IMR-90 (cell line): ENCODE data around the gene PRSS21. TPM values are rescaled to one million over a fixed set of nuclear protein-coding genes. Genes with fewer than 3 reads are reported as not detected.

Experiments used
- ATAC-seq: fragments of 200-7000 bp; cut with Tn5 transposase; 2 replicates; pipeline ENCODE4 v1.9.1; 2020; ENCODE audit warnings: low read depth, mild to moderate bottlenecking, moderate library complexity
- BruUV-seq: library from RNA; stranded (reverse); fragments of 400-500 nt; replicated peaks from 2 replicates; lab custom pipeline; 2021; lab: Mats Ljungman, UMichigan
- CTCF ChIA-PET: fragments of 300-600 bp; formaldehyde crosslinking; extraction: SDS; loops from one replicate; lab custom pipeline; 2021; ENCODE audit warnings: antibody characterized with exemption; lab: Yijun Ruan, JAX
- POLR2A ChIA-PET: fragments of 300-600 bp; sonication (Branson Sonifier 250); formaldehyde crosslinking; loops from one replicate; lab custom pipeline; 2022; ENCODE audit warnings: antibody characterized with exemption; ENCODE audit not compliant: unreplicated experiment; lab: Charles Lee
- DNase-seq: peaks from one replicate; pipeline ENCODE4 v3.0.0; 2013
- H2AFZ ChIP-seq: replicated peaks from 2 replicates; pipeline ENCODE3; 2013; ENCODE audit warnings: low read length, mild to moderate bottlenecking; ENCODE audit not compliant: poor library complexity
- H2AK5ac ChIP-seq: 2 replicates; pipeline ENCODE4 v1.6.1; 2013; ENCODE audit warnings: low read depth, low read length, inconsistent platforms
- H2AK9ac ChIP-seq: replicated peaks from 2 replicates; pipeline ENCODE3; 2013; ENCODE audit warnings: mild to moderate bottlenecking, low read depth, low read length, moderate library complexity; ENCODE audit not compliant: poor library complexity
- H2BK120ac ChIP-seq: 2 replicates; pipeline ENCODE4 v1.6.1; 2013; ENCODE audit warnings: low read depth, low read length, inconsistent platforms
- H2BK15ac ChIP-seq: 3 replicates; pipeline ENCODE4 v1.6.1; 2013; ENCODE audit warnings: low read depth, low read length, inconsistent platforms
- H2BK20ac ChIP-seq: 2 replicates; pipeline ENCODE4 v1.6.1; 2013; ENCODE audit warnings: low read depth, mild to moderate bottlenecking, inconsistent platforms, low read length, moderate library complexity
- H2BK5ac ChIP-seq: 2 replicates; pipeline ENCODE4 v1.6.1; 2013; ENCODE audit warnings: mild to moderate bottlenecking, low read depth, low read length, inconsistent platforms; ENCODE audit not compliant: poor library complexity, severe bottlenecking
- H3K14ac ChIP-seq: replicated peaks from 2 replicates; pipeline ENCODE4 v1.6.1; 2013; ENCODE audit warnings: low read depth, low read length, inconsistent platforms
- H3K18ac ChIP-seq: 2 replicates; pipeline ENCODE4 v1.6.1; 2013; ENCODE audit warnings: low read depth, low read length, control low read depth
- H3K23ac ChIP-seq: 2 replicates; pipeline ENCODE4 v1.6.1; 2013; ENCODE audit warnings: low read depth, low read length, inconsistent platforms
- H3K27ac ChIP-seq: 2 replicates; pipeline ENCODE4 v1.5.1; 2013; ENCODE audit warnings: mild to moderate bottlenecking, control low read depth, low read length; ENCODE audit not compliant: insufficient read depth
- H3K27me3 ChIP-seq: 2 replicates; pipeline ENCODE4 v1.6.1; 2013; ENCODE audit warnings: low read length; ENCODE audit not compliant: control insufficient read depth, insufficient read depth
- H3K36me3 ChIP-seq: 2 replicates; pipeline ENCODE4 v1.6.1; 2013; ENCODE audit warnings: low read length, mixed read lengths; ENCODE audit not compliant: control insufficient read depth, insufficient read depth
- H3K4ac ChIP-seq: 2 replicates; pipeline ENCODE4 v1.6.1; 2013; ENCODE audit warnings: low read depth, low read length, inconsistent platforms
- H3K4me1 ChIP-seq: 2 replicates; pipeline ENCODE4 v1.6.1; 2013; ENCODE audit warnings: low read length, mixed read lengths; ENCODE audit not compliant: control insufficient read depth, insufficient read depth
- H3K4me2 ChIP-seq: 2 replicates; pipeline ENCODE4 v1.6.1; 2013; ENCODE audit warnings: low read depth, mild to moderate bottlenecking, control low read depth, low read length, moderate library complexity
- H3K4me3 ChIP-seq: 2 replicates; pipeline ENCODE4 v1.5.1; 2013; ENCODE audit warnings: low read depth, mild to moderate bottlenecking, control low read depth, low read length, moderate library complexity; ENCODE audit not compliant: insufficient read depth
- H3K56ac ChIP-seq: 2 replicates; pipeline ENCODE4 v1.6.1; 2013; ENCODE audit warnings: low read length, inconsistent platforms; ENCODE audit not compliant: insufficient read depth; ENCODE audit errors: extremely low read depth
- H3K79me1 ChIP-seq, 2 experiments: 2 replicates each; pipeline ENCODE4 v1.6.1; 2013; ENCODE audit warnings: low read length in 2 of 2, inconsistent platforms in 1 of 2, low read depth in 1 of 2
- H3K9ac ChIP-seq: 2 replicates; pipeline ENCODE4 v1.6.1; 2013; ENCODE audit warnings: low read depth, low read length, control low read depth
- H3K9me1 ChIP-seq: 2 replicates; pipeline ENCODE4 v1.6.1; 2013; ENCODE audit warnings: low read length, inconsistent platforms; ENCODE audit not compliant: insufficient read depth
- H3K9me3 ChIP-seq: 2 replicates; pipeline ENCODE4 v1.6.1; 2013; ENCODE audit warnings: low read length; ENCODE audit not compliant: control insufficient read depth, insufficient read depth
- H4K20me1 ChIP-seq: 2 replicates; pipeline ENCODE4 v1.6.1; 2013; ENCODE audit warnings: low read length, inconsistent platforms; ENCODE audit not compliant: insufficient read depth
- H4K5ac ChIP-seq: 2 replicates; pipeline ENCODE4 v1.6.1; 2013; ENCODE audit warnings: mild to moderate bottlenecking, low read depth, low read length, control low read depth
- H4K8ac ChIP-seq, 2 experiments: 2 replicates each; pipeline ENCODE4 v1.6.1; 2013; ENCODE audit warnings: low read depth in 2 of 2, low read length in 2 of 2, control low read depth in 1 of 2, inconsistent platforms in 1 of 2
- H4K91ac ChIP-seq: 2 replicates; pipeline ENCODE4 v1.6.1; 2013; ENCODE audit warnings: low read depth, low read length, inconsistent platforms; ENCODE audit not compliant: insufficient read depth
- BHLHE40 ChIP-seq: fragments of 150-350 bp; IDR thresholded peaks from 2 replicates; pipeline ENCODE4 v1.6.1; 2016; ENCODE audit warnings: mild to moderate bottlenecking, low read depth, low read length
- CEBPB ChIP-seq: IDR thresholded peaks from 2 replicates; pipeline ENCODE4 v1.6.1; 2012; ENCODE audit warnings: low read depth, low read length, improper control_type of control experiment
- MAFK ChIP-seq: IDR thresholded peaks from 2 replicates; pipeline ENCODE4 v1.6.1; 2012; ENCODE audit warnings: low read depth, low read length, improper control_type of control experiment
- MAZ ChIP-seq: IDR thresholded peaks from 2 replicates; pipeline ENCODE4 v1.6.1; 2012; ENCODE audit warnings: low read depth, mild to moderate bottlenecking, low read length, improper control_type of control experiment, moderate library complexity, borderline replicate concordance
- NFE2L2 ChIP-seq: fragments of 150-350 bp; IDR thresholded peaks from 2 replicates; pipeline ENCODE4 v1.6.1; 2016; ENCODE audit warnings: low read depth, mild to moderate bottlenecking, low read length
- POLR2A ChIP-seq: IDR thresholded peaks from 2 replicates; pipeline ENCODE4 v1.6.1; 2012; ENCODE audit warnings: mild to moderate bottlenecking, low read depth, low read length
- RAD21 ChIP-seq: IDR thresholded peaks from 2 replicates; pipeline ENCODE4 v1.6.1; 2012; ENCODE audit warnings: low read length, improper control_type of control experiment
- RFX5 ChIP-seq: IDR thresholded peaks from 2 replicates; pipeline ENCODE4 v1.8.0; 2012; ENCODE audit warnings: low read depth, mild to moderate bottlenecking, low read length, moderate library complexity
- SMC3 ChIP-seq: fragments of 150-350 bp; IDR thresholded peaks from 2 replicates; pipeline ENCODE4 v1.6.1; 2016; ENCODE audit warnings: low read depth, mild to moderate bottlenecking, antibody characterized with exemption, low read length, moderate library complexity
- whole genome bisulfite sequencing, 2 experiments: methylation state at CpG; one replicate each; pipeline versions ENCODE4 v1.1.5 to v1.1.7; 2013; ENCODE audit warnings: missing lambda C conversion rate in 2 of 2; ENCODE audit not compliant: insufficient read length in 1 of 2; ENCODE audit errors: extremely low coverage in 2 of 2; 5-methylcytosine and 5-hydroxymethylcytosine counted together
- dilution Hi-C: fragments of 300-500 bp; cut with HindIII; formaldehyde crosslinking; loops from one replicate; pipeline ENCODE4 v1.14.3; 2018; ENCODE audit warnings: low sequenced_read_pairs; ENCODE audit not compliant: unreplicated experiment
- in situ Hi-C: fragments of 300-500 bp; cut with MboI; formaldehyde crosslinking; loops from 3 replicates; pipeline ENCODE4 v1.14.3; 2019; ENCODE audit warnings: low sequenced_read_pairs, inconsistent platforms, mixed read lengths
- intact Hi-C: fragments of 100-400 bp; cut with micrococcal nuclease; formaldehyde crosslinking; loops from 2 replicates; pipeline ENCODE4 v1.10.0; 2022
- polyA plus RNA-seq, 3 experiments: library from polyadenylated mRNA; depleted of rRNA; stranded (reverse); fragments of >200 nt; gene quantifications; 2 replicates each; pipeline ENCODE4 v1.2.3, GENCODE V29; 2012; ENCODE audit warnings: low replicate concordance in 1 of 3
- total RNA-seq: library from RNA; depleted of rRNA; stranded (reverse); fragments of >200 nt; gene quantifications from 2 replicates; pipeline ENCODE4 v1.2.3, GENCODE V29; 2012
- TF ChIP-seq, protein P1 (sequence below): conservative IDR thresholded peaks from 2 replicates; pipeline ENCODE4 v1.5.1; 2012; ENCODE audit warnings: mild to moderate bottlenecking, low read depth, low read length, improper control_type of control experiment

PRSS21 gene
- total and polyA plus RNA-seq, 2 of the 4 experiments (the other 2 are of a cell fraction) = 0.21 TPM; not detected in 1

- ATAC-seq (no peak), DNase-seq (no peak)
- H3K9me1 ChIP-seq = no peaks in the 10 kb centered on the region
- no peak overlapping the region for H2BK15ac ChIP-seq
- no peaks in the 10 kb centered on the region for H3K4me1 ChIP-seq
- CTCF ChIA-PET = no interaction called here
- H3K18ac ChIP-seq = no peak overlapping the region
- no peak overlapping the region for H2AFZ ChIP-seq
- intact Hi-C loops = loop anchor here (5.0 kb wide), 1 partner anchor 47 kb away; no protein-coding TSS in a partner anchor
- dilution Hi-C loops = no loop called here
- H2AK5ac ChIP-seq = no peak overlapping the region
- no peaks in the 10 kb centered on the region for H3K36me3 ChIP-seq
- no peak overlapping the region for H3K27ac ChIP-seq
- H4K91ac ChIP-seq = no peak overlapping the region
- H2BK5ac ChIP-seq = no peak overlapping the region
- in situ Hi-C loops = no loop called here
- H4K8ac ChIP-seq = no peak overlapping the region
- H3K4me3 ChIP-seq = no peak overlapping the region
- no peak overlapping the region for H3K23ac ChIP-seq
- no CpG with 5 or more reads among the region's 5 CpGs for WGBS, 2 experiments
- no peak overlapping the region for H4K5ac ChIP-seq
- no peak overlapping the region for H3K4ac ChIP-seq
- no TSS peak for BruUV-seq
- H3K9me3 ChIP-seq = no peaks in the 10 kb centered on the region
- no peak overlapping the region for H3K56ac ChIP-seq
- H3K14ac ChIP-seq = no peak overlapping the region
- no peak overlapping the region for H2BK20ac ChIP-seq
- TF ChIP-seq CEBPB = no peak
- TF ChIP-seq RAD21 = no peak
- no peak for TF ChIP-seq NFE2L2
- TF ChIP-seq, protein P1, sequence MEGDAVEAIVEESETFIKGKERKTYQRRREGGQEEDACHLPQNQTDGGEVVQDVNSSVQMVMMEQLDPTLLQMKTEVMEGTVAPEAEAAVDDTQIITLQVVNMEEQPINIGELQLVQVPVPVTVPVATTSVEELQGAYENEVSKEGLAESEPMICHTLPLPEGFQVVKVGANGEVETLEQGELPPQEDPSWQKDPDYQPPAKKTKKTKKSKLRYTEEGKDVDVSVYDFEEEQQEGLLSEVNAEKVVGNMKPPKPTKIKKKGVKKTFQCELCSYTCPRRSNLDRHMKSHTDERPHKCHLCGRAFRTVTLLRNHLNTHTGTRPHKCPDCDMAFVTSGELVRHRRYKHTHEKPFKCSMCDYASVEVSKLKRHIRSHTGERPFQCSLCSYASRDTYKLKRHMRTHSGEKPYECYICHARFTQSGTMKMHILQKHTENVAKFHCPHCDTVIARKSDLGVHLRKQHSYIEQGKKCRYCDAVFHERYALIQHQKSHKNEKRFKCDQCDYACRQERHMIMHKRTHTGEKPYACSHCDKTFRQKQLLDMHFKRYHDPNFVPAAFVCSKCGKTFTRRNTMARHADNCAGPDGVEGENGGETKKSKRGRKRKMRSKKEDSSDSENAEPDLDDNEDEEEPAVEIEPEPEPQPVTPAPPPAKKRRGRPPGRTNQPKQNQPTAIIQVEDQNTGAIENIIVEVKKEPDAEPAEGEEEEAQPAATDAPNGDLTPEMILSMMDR = no peak
- TF ChIP-seq SMC3 = no peak
- no peak for TF ChIP-seq RFX5
- TF ChIP-seq BHLHE40 = no peak
- no peak for TF ChIP-seq POLR2A
- no peak for TF ChIP-seq MAZ
- TF ChIP-seq MAFK = no peak
- H3K27me3 ChIP-seq = peaks cover 54% of the 10 kb centered on the region
- no peak overlapping the region for H3K4me2 ChIP-seq
- no peak overlapping the region for H2BK120ac ChIP-seq
- H3K9ac ChIP-seq = no peak overlapping the region
- POLR2A ChIA-PET = no interaction called here
- no peaks in the 10 kb centered on the region for H4K20me1 ChIP-seq
- no peak overlapping the region for H2AK9ac ChIP-seq
- H3K79me1 ChIP-seq = no peaks in the 10 kb centered on the region
These were observed 26.4 kb upstream of the PRSS21 start for GRCh38 chr16:2790631-2791030.
